Measurements from ENCODE around the gene CDR2L. TPM values are rescaled to one million over a fixed set of nuclear protein-coding genes. Genes with fewer than 3 reads are reported as not detected.
"Not testable (repeated sequence)": the region's sequence is repeated elsewhere in the genome, so short reads cannot be mapped to it uniquely, and the experiment has no call there.

Gene CDR2L
- polyA plus RNA-seq, 3 donors: 8.0 to 11.4 (median 8.8) TPM

DNA sequence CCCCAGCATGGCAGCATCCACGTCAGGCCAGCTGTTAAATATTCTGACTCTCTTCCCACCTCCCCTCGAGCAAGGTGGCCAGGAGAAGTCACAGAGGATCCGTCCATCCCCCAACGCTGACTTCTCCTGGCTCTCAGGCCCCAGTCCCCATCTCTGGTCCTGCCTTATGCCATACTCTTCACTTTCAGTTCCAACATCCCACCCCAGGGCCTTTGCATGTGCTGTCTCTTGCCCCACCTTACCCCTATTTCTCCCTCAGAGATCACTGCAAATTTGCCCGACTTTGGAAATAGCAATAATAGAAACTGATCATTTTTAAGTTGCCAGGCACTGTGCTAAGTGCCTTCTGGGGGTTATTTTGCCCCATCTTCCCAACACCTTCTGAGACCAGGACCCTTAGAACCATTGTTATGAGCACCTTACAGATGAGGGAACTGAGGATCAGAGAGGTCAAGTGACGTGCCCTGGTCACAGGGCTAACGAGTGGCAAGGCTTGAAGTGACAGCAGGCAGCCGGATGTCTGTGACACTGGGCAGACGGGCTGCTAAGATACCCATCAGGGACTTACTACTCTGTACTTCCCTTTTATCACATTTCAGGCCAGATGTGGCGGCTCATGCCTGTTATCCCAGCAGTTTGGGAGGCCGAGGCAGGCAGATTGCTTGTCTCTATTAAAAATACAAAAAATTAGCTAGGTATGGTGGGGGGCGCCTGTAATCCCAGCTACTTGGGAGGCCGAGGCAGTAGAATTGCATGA lies 32.6 kb upstream of the CDR2L start:
- no peak for DNase-seq (ENCODE audit: extremely low read depth in 1 of 11, low read depth in 9 of 11, low spot score in 4 of 11)

GRCh38 chr17:74956093-74956492 lies 31.3 kb upstream of the CDR2L start:
- DNase-seq (ENCODE audit: extremely low read depth in 1 of 11, low read depth in 9 of 11, low spot score in 4 of 11): no peak

- DNase-seq (ENCODE audit: extremely low read depth in 1 of 11, low read depth in 9 of 11, low spot score in 4 of 11): peak in 5 of 11 donors; percentile 33 to 63 (median 56)
Observed at GRCh38 chr17:74957935-74958740, 29.3 kb upstream of the CDR2L start.

DNA sequence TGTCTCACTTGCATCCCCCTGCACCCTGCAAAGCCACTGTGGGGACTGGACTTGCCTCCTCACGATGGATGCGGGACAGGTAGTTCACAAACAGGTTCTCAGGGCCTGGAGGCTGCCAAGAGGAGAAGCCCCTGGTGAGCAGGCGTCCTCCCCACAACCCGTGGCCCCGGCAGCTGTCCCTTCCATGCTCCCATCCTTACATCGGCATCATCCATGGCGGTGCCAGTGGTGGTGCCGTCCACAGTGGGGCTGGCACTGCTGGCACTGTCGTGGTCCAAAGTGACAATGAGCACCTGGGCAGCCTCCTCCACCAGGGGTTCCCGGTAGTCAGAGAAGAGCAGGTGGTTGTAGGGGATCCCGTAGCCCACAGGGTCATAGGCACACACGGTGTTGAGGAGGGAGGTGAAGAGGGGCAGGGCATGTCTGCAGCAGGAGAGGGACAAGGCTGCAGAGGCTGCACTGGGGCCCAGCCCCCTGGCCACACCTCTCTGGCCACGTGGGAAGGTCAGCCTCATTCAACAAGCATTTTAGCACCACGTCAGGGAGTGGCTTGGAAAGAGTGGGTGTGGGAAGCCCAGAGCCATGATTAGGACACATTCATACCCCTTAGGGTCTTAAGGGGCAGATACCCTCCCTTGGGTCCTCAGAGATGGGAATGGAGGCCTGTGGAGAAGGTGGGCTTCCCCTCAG lies 27.5 kb upstream of the CDR2L start:
- DNase-seq (ENCODE audit: extremely low read depth in 1 of 11, low read depth in 9 of 11, low spot score in 4 of 11): no peak

GRCh38 chr17:74960570-74961342 lies 26.7 kb upstream of the CDR2L start:
- peak in 1 of 11 donors; percentile 29 for DNase-seq (ENCODE audit: extremely low read depth in 1 of 11, low read depth in 9 of 11, low spot score in 4 of 11)

GRCh38 chr17:74961657-74962350 lies 25.6 kb upstream of the CDR2L start:
- DNase-seq (ENCODE audit: extremely low read depth in 1 of 11, low read depth in 9 of 11, low spot score in 4 of 11): peak in 10 of 11 donors; percentile 73 to 86 (median 79)

DNA sequence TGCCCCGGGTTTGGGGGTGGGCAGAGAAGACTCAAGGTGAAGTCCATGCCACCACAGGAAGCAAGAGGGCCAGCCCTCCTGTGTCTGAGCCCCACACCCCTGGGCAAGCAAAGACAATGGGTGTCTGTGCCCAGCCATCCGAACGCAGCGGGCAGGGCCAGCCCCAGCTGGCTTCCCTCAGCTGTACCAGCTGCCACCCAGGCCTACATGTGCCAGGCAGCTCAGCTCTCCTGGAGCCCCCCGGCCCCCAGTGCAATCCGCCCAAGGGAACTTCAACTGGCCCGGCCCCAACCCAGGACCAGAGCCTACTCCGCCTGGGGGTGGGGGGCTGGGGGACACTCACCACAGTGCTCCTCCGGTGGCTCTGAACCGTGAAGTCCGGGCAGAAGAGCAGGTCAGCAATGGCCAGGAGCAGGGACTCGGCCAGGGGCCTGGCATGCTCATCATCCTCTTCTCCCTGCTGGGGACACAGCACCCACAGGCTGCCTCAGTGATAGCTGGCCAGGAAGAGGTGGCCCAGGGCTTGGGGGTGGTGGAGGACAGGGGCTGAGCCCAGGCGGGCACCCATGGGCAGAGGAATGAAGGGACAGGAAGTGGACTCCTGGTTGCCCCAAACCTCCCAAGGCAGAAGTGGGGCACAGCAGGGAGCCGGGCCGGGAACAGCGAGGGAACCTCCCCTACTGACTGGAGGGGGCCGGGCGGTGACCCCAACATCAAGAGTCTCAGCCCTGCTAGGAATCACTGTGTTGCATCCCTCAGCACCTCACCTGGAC lies 24.6 kb upstream of the CDR2L start:
- DNase-seq (ENCODE audit: extremely low read depth in 1 of 11, low read depth in 9 of 11, low spot score in 4 of 11): no peak

DNA sequence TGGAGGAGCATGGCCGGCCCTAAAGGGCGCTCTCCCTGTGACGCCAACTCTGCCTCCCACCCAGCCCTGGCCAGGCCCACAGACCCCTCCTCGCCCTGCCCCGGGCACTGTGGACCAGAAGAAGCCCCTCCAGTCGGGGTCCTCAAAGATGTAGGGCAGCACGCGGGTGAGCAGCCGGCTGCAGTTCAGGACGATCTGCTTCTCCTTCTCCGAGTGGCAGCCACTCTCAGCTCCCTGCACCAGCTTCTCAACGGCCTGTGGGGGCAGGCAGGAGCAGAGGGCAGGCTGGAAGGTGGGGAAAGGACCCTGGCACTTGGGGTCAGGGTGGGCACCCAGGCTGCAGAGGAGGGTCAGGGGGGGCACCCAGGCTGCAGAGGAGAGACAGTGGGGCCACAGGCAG lies 23.8 kb upstream of the CDR2L start:
- no peak for DNase-seq (ENCODE audit: extremely low read depth in 1 of 11, low read depth in 9 of 11, low spot score in 4 of 11)

GRCh38 chr17:74964246-74964761 lies 23.1 kb upstream of the CDR2L start:
- no peak for DNase-seq (ENCODE audit: extremely low read depth in 1 of 11, low read depth in 9 of 11, low spot score in 4 of 11)

- DNase-seq (ENCODE audit: extremely low read depth in 1 of 11, low read depth in 9 of 11, low spot score in 4 of 11): no peak
Observed at GRCh38 chr17:74964988-74965622, 22.3 kb upstream of the CDR2L start.

- no peak for DNase-seq (ENCODE audit: extremely low read depth in 1 of 11, low read depth in 9 of 11, low spot score in 4 of 11)
Observed at GRCh38 chr17:74968361-74968780, 19.1 kb upstream of the CDR2L start.

DNA sequence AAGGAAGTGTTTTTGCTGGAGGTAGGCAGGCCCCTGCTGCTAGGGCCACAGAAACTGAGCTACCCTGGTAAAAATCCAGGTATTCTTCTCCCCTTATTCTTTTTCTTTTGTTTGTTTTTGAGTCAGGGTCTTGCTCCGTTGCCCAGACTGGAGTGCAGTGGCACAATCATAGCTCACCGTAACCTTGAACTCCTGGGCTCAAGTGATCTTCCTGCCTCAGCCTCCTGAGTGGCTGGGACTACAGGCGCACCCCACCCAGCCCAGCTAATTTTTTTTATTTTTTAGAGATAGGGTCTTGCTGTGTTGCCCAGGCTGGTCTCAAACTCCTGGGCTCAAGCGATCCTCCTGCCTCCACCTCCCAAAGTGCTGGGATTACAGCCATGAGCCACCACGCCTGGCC lies 17.9 kb upstream of the CDR2L start:
- DNase-seq (ENCODE audit: extremely low read depth in 1 of 11, low read depth in 9 of 11, low spot score in 4 of 11): not testable (repeated sequence)

GRCh38 chr17:74970395-74970794 lies 17.0 kb upstream of the CDR2L start:
- DNase-seq (ENCODE audit: extremely low read depth in 1 of 11, low read depth in 9 of 11, low spot score in 4 of 11): no peak

GRCh38 chr17:74971069-74971841 lies 16.2 kb upstream of the CDR2L start:
- no peak for DNase-seq (ENCODE audit: extremely low read depth in 1 of 11, low read depth in 9 of 11, low spot score in 4 of 11)

DNA sequence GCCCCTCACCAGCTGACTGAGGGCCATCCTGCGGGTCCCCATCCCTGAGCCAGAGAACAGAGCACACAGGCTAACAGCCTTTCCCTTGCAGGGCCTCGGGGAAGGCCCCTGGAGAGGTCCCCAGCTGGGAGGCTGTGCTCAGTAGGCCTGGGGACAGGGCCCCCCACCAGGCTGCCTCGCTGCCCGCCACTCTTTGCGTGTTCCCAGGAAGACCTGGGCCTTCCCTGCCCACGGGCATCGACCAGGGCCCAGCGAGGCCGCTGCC lies 15.7 kb upstream of the CDR2L start:
- no peak for DNase-seq (ENCODE audit: extremely low read depth in 1 of 11, low read depth in 9 of 11, low spot score in 4 of 11)

GRCh38 chr17:74972107-74972972 lies 15.1 kb upstream of the CDR2L start, which contains the start of gene HID1:
HID1 (minus strand) TSS chr17:74972759; CDS start chr17:74972656, 103 bp downstream.
- peak in 3 of 11 donors; percentile 52 to 54 (median 53) for DNase-seq (ENCODE audit: extremely low read depth in 1 of 11, low read depth in 9 of 11, low spot score in 4 of 11)
